ENCODE results near the gene GDF2.

The GDF2 gene

GRCh38 chr10:47368431-47369180 lies 46.4 kb downstream of the GDF2 start:
- DNase-seq (ENCODE audit: low read depth in 2 of 2) = no peak

- no peak for DNase-seq (ENCODE audit: low read depth in 2 of 2)
Observed at GRCh38 chr10:47369251-47369894, 47.1 kb downstream of the GDF2 start.

- no peak for DNase-seq (ENCODE audit: low read depth in 2 of 2)
Observed at GRCh38 chr10:47370015-47370767, 47.9 kb downstream of the GDF2 start.

GRCh38 chr10:47370878-47371277 lies 48.6 kb downstream of the GDF2 start:
- DNase-seq (ENCODE audit: low read depth in 2 of 2) = no peak

GRCh38 chr10:47371629-47372485 lies 49.6 kb downstream of the GDF2 start:
- DNase-seq (ENCODE audit: low read depth in 2 of 2) = no peak

- DNase-seq (ENCODE audit: low read depth in 2 of 2) = no peak
Observed at GRCh38 chr10:47372726-47373125, 50.5 kb downstream of the GDF2 start.

GRCh38 chr10:47374611-47375536 lies 52.6 kb downstream of the GDF2 start:
- no peak for DNase-seq (ENCODE audit: low read depth in 2 of 2)

GRCh38 chr10:47376522-47377220 lies 54.4 kb downstream of the GDF2 start:
- DNase-seq (ENCODE audit: low read depth in 2 of 2) = no peak

Data from stimulated activated CD8-positive, alpha-beta memory T cell treated with anti-CD3 and anti-CD28 coated beads, Interleukin-7, amount 100 ng/mL, for 4 hours (primary cell).